Pancreas (tissue), 10 donors: ENCODE results near the gene MTRFR. TPM values are rescaled to one million over a fixed set of nuclear protein-coding genes. Genes with fewer than 3 reads are reported as not detected.

Experiments
- ATAC-seq, 4 donors: fragments of 200-7000 bp; cut with Tn5 transposase; one replicate each; pipeline versions ENCODE4 v1.8.0 to v1.9.1; 2020; ENCODE audit warnings: mild to moderate bottlenecking in 4 of 4, moderate library complexity in 4 of 4
- DNase-seq, 6 donors: peaks; one replicate each; pipeline ENCODE4 v3.0.0-alpha.2; 2020
- FAIRE-seq: peaks from 2 replicates; lab custom pipeline; 2012; peaks lifted over from hg19 to GRCh38; lab: Jason Lieb, UNC
- H3K27ac ChIP-seq, 4 donors: fragments of 200-600 bp; sonication (generic); 1 replicate in 3 of 4; 2 replicates in 1 of 4; pipeline versions ENCODE4 v1.5.0 to v1.8.0; 2020
- H3K27me3 ChIP-seq, 4 donors: fragments of 200-600 bp; one replicate each; pipeline ENCODE4 v1.8.0; 2021
- H3K36me3 ChIP-seq, 3 donors: fragments of 200-600 bp; sonication (generic) in 1 of 3; one replicate each; pipeline versions ENCODE4 v1.5.0 to v1.8.0; 2020 to 2021
- H3K4me1 ChIP-seq, 3 donors: fragments of 200-600 bp; one replicate each; pipeline ENCODE4 v1.8.0; 2021
- H3K4me3 ChIP-seq, 4 donors: fragments of 200-600 bp; sonication (generic) in 2 of 4; one replicate each; pipeline versions ENCODE4 v1.5.0 to v1.8.0; 2020 to 2021
- H3K9me3 ChIP-seq, 4 donors: fragments of 200-600 bp; one replicate each; pipeline ENCODE4 v1.8.0; 2021
- WGBS, 2 donors: extraction: QIAGEN DNeasy Blood & Tissue Kit; methylation state at CpG; one replicate each; pipeline ENCODE4 v1.1.7; 2013; 5-methylcytosine and 5-hydroxymethylcytosine counted together
- intact Hi-C, 3 donors: fragments of 100-400 bp; cut with DNase I; formaldehyde crosslinking; loops; one replicate each; pipeline versions ENCODE4 v1.11.1 to v1.14.2; 2022
- polyA plus RNA-seq, 2 donors: library from polyadenylated mRNA; stranded (reverse); fragments of 200-250 nt; gene quantifications; one replicate each; pipeline ENCODE4 v1.2.3, GENCODE V29; 2013
- total RNA-seq, 6 donors: library from RNA; stranded (reverse); fragmentation: NEBNext Ultra II Directional in 4 of 6; extraction: Animal tissue kit (Norgen Biotek cat#: 25700) in 4 of 6; gene quantifications; one replicate each; pipeline versions ENCODE4 v1.2.1 to v1.2.4, GENCODE V29; 2021 to 2023
- TF ChIP-seq, protein P1 (sequence below), 4 donors: fragments of 200-600 bp; sonication (generic) in 3 of 4; IDR thresholded peaks; one replicate each; pipeline versions ENCODE4 v1.5.0 to v1.8.0; 2021; ENCODE audit warnings: antibody characterized with exemption in 4 of 4
- donor health status: healthy with polysubstance abuse.
- donor health status: DM: no; HTN: no; CAD: no; lungs with moderate emphysema.
- donor health status: DM: no; HTN: no; CAD: no.
- donor health status: control.
- donor health status: control.
- donor health status: Bipolar disorder and iron deficiency.
- donor health status: DM: yes; HTN: yes; CAD: no.
- donor health status: DM: no; HTN: no; CAD: no.
- donor health status: DM: no; HTN: no; CAD: no.
- donor health status: DM: yes; HTN: yes; CAD: no.

Gene MTRFR
- total and polyA plus RNA-seq, 8 donors = 2.9 to 8.4 (median 4.4) TPM

DNA sequence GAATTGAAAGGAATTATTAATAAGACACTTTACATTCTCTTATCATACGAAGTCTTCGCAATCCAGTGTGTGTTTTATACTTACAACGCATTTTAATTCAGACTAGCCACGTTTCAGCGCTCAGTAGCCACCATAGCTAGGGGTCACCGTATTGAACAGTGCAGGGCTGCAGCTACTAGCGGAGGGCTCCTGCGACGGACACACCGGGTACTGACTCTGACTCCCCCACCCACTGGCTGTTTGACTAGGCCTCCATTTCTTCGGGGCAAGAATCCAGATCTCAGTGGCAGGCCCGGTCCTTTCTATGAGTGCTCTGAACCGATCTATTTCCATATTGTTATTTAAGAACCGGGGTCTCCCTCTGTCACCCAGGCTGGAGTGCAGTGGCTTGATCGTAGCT, 39.9 kb downstream of the MTRFR start:
- intact Hi-C loops = no loop called here
- Histone ChIP-seq H3K27ac (no peak overlapping the region), H3K36me3 (no peaks in the 10 kb centered on the region), H3K4me3 (no peak overlapping the region), H3K27me3 (no peaks in the 10 kb centered on the region), H3K9me3 (no peaks in the 10 kb centered on the region), H3K4me1 (peaks cover 0 to 4% (median 3%) of the 10 kb centered on the region in 3 donors)
- ATAC-seq = no peak
- peak in 1 of 6 donors; percentile 33 for DNase-seq
- 86 to 89% methylated on average over 15 of the region's 15 CpGs for WGBS, 2 donors
- FAIRE-seq = no peak
- TF ChIP-seq, protein P1, sequence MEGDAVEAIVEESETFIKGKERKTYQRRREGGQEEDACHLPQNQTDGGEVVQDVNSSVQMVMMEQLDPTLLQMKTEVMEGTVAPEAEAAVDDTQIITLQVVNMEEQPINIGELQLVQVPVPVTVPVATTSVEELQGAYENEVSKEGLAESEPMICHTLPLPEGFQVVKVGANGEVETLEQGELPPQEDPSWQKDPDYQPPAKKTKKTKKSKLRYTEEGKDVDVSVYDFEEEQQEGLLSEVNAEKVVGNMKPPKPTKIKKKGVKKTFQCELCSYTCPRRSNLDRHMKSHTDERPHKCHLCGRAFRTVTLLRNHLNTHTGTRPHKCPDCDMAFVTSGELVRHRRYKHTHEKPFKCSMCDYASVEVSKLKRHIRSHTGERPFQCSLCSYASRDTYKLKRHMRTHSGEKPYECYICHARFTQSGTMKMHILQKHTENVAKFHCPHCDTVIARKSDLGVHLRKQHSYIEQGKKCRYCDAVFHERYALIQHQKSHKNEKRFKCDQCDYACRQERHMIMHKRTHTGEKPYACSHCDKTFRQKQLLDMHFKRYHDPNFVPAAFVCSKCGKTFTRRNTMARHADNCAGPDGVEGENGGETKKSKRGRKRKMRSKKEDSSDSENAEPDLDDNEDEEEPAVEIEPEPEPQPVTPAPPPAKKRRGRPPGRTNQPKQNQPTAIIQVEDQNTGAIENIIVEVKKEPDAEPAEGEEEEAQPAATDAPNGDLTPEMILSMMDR (IDR thresholded peaks at IDR 0.05) = no peak

DNA sequence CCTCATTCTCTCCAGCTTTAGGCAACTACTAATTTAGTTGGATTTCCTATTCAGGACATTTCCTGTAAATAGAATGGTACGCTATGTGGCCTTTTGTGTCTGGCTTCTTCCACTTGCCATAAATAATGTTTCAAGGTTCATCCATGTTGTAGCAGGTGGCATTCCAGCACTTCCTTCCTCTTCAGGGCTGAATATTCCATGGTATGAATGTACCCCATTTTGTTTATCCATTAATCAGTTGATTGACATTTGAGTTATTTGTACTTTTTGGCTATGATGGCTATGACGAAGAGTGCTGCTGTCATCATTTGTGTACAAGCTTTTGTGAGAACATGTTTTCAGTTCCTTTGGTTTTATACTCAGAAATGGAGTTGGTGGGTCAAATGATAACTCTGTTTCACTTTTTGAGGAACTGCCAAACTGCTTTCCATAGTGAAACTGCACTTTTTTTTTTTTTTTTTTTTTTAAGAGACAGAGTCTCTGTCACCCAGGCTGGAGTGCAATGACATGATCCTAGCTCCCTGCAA, 44.9 kb downstream of the MTRFR start:
- no peak overlapping the region for H3K4me3 ChIP-seq
- H3K27me3 ChIP-seq = no peaks in the 10 kb centered on the region
- no peaks in the 10 kb centered on the region for H3K36me3 ChIP-seq
- ATAC-seq = peak in 2 of 4 donors; percentile 25 to 54
- H3K4me1 ChIP-seq = no peaks in the 10 kb centered on the region
- TF ChIP-seq, protein P1 (IDR thresholded peaks at IDR 0.05) = no peak
- peak overlapping the region in 1 of 4 donors; percentile 31 for H3K27ac ChIP-seq
- WGBS, 2 donors = 72 to 76% methylated on average over 2 of the region's 2 CpGs
- no peak for FAIRE-seq
- DNase-seq = no peak
- H3K9me3 ChIP-seq = no peaks in the 10 kb centered on the region
- intact Hi-C loops = no loop called here

DNA sequence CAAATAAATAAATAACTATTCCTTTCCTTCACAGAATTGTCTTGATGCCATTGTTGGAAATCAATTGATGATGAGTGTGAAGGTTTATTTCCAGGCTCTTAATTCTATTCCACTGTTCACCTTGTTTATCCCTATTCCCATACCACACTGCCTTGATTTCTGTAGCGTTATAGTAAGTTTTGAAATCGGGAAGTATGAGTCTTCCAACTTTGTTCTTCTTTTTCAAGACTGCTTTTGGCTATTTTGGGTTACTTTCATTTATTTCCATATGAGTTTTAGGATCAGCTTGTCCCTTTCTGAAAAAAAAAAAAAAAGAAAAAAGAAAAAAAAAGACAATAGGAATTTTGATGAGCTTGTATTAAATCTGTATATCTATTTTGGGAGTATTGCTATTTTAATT, 47.7 kb downstream of the MTRFR start:
- Histone ChIP-seq H3K9me3 (no peaks in the 10 kb centered on the region), H3K4me1 (no peaks in the 10 kb centered on the region), H3K36me3 (no peaks in the 10 kb centered on the region), H3K4me3 (no peak overlapping the region), H3K27me3 (no peaks in the 10 kb centered on the region), H3K27ac (no peak overlapping the region)
- intact Hi-C loops = no loop called here
- DNase-seq = no peak
- no peak for FAIRE-seq
- ATAC-seq = no peak
- TF ChIP-seq, protein P1 (IDR thresholded peaks at IDR 0.05) = no peak
- 81 to 83% methylated on average over 2 of the region's 2 CpGs for WGBS, 2 donors

DNA sequence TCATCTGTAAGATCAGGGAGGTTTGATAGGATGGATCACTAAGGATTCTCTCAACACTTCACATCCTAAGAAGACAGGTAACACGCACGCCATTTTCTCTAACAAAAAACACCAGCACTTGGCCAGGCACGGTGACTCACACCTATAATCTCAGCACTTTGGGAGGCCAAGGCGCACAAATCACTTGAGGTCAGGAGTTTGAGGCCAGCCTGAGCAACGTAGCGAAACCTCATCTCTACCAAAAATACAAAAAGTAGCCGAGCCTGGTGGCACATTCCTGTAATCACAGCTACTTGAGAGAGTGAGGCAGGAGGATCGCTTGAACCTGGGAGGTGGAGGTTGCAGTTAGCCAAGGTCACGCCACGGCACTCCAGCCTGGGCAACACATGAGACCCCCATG, 48.9 kb downstream of the MTRFR start:
- WGBS, 2 donors = 84 to 88% methylated on average over 10 of the region's 10 CpGs
- Histone ChIP-seq H3K27ac (no peak overlapping the region), H3K27me3 (no peaks in the 10 kb centered on the region), H3K4me3 (no peak overlapping the region), H3K4me1 (no peaks in the 10 kb centered on the region), H3K9me3 (no peaks in the 10 kb centered on the region), H3K36me3 (no peaks in the 10 kb centered on the region)
- intact Hi-C loops = no loop called here
- DNase-seq (no peak), ATAC-seq (no peak), FAIRE-seq (no peak)
- TF ChIP-seq, protein P1 (IDR thresholded peaks at IDR 0.05) = no peak

DNA sequence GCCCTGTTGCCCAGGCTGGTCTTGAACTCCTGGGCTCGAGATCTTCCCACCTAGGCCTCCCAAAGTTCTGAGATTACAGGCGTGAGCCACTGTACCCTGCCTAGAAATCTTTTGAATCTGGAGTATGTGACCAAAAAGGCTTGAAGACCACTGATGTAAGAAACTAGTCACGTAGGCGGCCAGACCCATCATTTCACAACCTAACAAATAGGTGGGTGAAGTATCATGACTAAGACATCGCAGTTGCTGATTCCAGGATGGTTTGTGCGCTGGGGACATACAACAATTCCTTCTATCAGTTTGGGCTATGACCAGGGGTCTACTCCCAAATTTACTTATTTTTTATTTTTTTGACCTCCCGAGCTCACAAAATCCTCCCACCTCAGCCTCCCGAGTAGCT, 50.2 kb downstream of the MTRFR start:
- 87 to 92% methylated on average over 8 of the region's 8 CpGs for WGBS, 2 donors
- ATAC-seq (no peak), FAIRE-seq (no peak), DNase-seq (no peak)
- no peaks in the 10 kb centered on the region for H3K36me3 ChIP-seq
- intact Hi-C loops = no loop called here
- H3K4me1 ChIP-seq = no peaks in the 10 kb centered on the region
- H3K4me3 ChIP-seq = no peak overlapping the region
- H3K27ac ChIP-seq = no peak overlapping the region
- TF ChIP-seq, protein P1 (IDR thresholded peaks at IDR 0.05) = no peak
- H3K9me3 ChIP-seq = no peaks in the 10 kb centered on the region
- no peaks in the 10 kb centered on the region for H3K27me3 ChIP-seq
